ENCODE results near the gene RTN4IP1.
A peak's percentile ranks its signal among the peaks of the same experiment; 100 is the strongest.

The RTN4IP1 gene

GRCh38 chr6:106574741-106575458, 54.4 kb downstream of the RTN4IP1 start:
- peak; percentile 33 for DNase-seq (ENCODE audit: extremely low read depth, low read depth)
- no peak overlapping the region for H3K4me3 ChIP-seq (replicated peaks; ENCODE audit: low read depth, low read length)
- no peak for TF ChIP-seq CTCF (IDR thresholded peaks at IDR 0.05; ENCODE audit: low read depth, low read length, missing control alignments)

GRCh38 chr6:106572875-106573585, 56.3 kb downstream of the RTN4IP1 start:
- DNase-seq (ENCODE audit: extremely low read depth, low read depth) = no peak
- H3K4me3 ChIP-seq (replicated peaks; ENCODE audit: low read depth, low read length) = no peak overlapping the region
- no peak for TF ChIP-seq CTCF (IDR thresholded peaks at IDR 0.05; ENCODE audit: low read depth, low read length, missing control alignments)

GRCh38 chr6:106572436-106572835, 56.9 kb downstream of the RTN4IP1 start:
- DNase-seq (ENCODE audit: extremely low read depth, low read depth) = no peak
- TF ChIP-seq CTCF (IDR thresholded peaks at IDR 0.05; ENCODE audit: low read depth, low read length, missing control alignments) = no peak
- H3K4me3 ChIP-seq (replicated peaks; ENCODE audit: low read depth, low read length) = no peak overlapping the region

- no peak for TF ChIP-seq CTCF (IDR thresholded peaks at IDR 0.05; ENCODE audit: low read depth, low read length, missing control alignments)
- DNase-seq (ENCODE audit: extremely low read depth, low read depth) = no peak
- no peak overlapping the region for H3K4me3 ChIP-seq (replicated peaks; ENCODE audit: low read depth, low read length)
These were observed 59.9 kb downstream of the RTN4IP1 start for GRCh38 chr6:106569428-106569827.

- no peak for TF ChIP-seq CTCF (IDR thresholded peaks at IDR 0.05; ENCODE audit: low read depth, low read length, missing control alignments)
- DNase-seq (ENCODE audit: extremely low read depth, low read depth) = no peak
- no peak overlapping the region for H3K4me3 ChIP-seq (replicated peaks; ENCODE audit: low read depth, low read length)
These were observed 60.8 kb downstream of the RTN4IP1 start for GRCh38 chr6:106568530-106568929.

GRCh38 chr6:106564476-106564875, 64.8 kb downstream of the RTN4IP1 start:
- H3K4me3 ChIP-seq (replicated peaks; ENCODE audit: low read depth, low read length) = no peak overlapping the region
- DNase-seq (ENCODE audit: extremely low read depth, low read depth) = no peak
- no peak for TF ChIP-seq CTCF (IDR thresholded peaks at IDR 0.05; ENCODE audit: low read depth, low read length, missing control alignments)
